Measurements from ENCODE around the gene STARD13.
"Not testable (repeated sequence)": the region's sequence is repeated elsewhere in the genome, so short reads cannot be mapped to it uniquely, and the experiment has no call there.

STARD13 gene

DNA sequence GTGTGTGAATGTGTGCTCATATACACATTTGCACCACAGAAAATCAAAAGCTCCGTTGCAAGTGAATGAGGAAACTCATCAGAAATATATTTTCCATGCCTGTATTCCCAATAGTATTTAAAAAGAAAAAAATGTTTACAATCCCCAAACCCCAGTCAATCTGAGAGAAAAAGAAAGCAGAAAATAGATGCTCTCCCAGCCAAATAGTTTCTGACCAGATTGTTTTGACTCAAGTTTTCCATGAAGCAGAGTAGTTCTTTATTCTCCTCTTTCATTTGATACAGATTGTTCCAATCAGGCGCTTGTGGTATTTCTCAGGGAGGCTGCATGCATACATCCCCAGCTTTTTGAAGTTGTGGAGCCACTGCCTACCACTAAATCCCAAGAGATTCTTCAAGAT is 110.6 kb downstream of the STARD13 start:
- DNase-seq (ENCODE audit: low read depth in 3 of 3) = no peak

DNA sequence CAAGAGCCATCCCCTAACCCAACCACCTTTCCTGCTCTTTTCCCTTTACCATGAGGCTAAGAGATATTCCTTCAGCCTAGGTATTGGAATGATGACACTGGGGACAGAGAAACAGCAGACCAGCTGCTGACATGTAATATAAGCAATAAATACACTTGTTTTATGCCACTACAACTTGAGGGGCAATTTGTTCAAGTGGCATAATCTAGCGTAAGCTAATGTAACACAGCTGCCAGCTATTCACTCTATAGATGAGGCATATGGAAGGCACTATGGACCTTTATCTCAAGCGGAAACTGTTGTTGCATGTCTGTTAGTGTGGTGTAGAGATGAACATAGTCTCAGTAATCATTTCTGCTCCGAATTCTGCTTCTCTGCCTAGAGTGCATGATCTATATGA is 111.1 kb downstream of the STARD13 start:
- DNase-seq (ENCODE audit: low read depth in 3 of 3) = no peak

DNA sequence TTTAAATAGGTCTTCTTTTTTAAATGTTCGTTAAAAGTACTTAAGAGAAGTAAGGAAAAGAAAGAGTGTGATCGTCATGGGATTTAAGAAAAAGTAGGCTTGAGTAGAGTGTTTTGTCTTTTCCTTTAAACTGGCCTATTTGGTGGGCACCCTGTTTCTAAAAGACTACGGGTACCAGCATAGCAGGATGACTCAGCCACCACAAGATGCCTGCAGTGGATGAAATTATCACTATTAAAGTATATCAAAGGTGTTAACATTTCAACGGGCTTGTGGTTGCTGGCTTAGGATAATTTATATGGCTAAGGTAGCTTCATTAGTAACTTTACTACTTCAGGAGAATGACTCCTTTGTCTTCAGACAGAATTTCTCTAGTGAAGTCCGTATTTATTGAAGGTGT is 112.6 kb downstream of the STARD13 start:
- no peak for DNase-seq (ENCODE audit: low read depth in 3 of 3)

DNA sequence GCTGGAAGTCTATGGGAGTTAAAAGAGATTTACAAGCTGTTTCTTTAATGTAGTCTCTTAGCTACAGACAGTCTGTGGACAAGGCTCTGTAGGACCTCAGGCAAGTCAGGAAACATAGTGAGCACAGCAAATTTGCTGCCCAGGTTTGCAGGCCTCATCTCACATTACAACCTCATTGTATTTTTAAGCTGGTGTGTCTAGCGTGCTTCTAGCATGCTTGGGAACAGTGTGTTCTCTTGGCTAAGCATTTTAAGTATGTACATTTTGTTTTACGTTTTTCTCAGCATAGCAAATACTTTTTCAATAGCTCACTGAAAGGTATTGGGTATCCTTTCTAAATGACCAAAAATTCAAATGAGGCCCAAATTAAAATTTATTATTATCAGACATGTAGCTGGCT is 113.2 kb downstream of the STARD13 start:
- no peak for DNase-seq (ENCODE audit: low read depth in 3 of 3)

DNA sequence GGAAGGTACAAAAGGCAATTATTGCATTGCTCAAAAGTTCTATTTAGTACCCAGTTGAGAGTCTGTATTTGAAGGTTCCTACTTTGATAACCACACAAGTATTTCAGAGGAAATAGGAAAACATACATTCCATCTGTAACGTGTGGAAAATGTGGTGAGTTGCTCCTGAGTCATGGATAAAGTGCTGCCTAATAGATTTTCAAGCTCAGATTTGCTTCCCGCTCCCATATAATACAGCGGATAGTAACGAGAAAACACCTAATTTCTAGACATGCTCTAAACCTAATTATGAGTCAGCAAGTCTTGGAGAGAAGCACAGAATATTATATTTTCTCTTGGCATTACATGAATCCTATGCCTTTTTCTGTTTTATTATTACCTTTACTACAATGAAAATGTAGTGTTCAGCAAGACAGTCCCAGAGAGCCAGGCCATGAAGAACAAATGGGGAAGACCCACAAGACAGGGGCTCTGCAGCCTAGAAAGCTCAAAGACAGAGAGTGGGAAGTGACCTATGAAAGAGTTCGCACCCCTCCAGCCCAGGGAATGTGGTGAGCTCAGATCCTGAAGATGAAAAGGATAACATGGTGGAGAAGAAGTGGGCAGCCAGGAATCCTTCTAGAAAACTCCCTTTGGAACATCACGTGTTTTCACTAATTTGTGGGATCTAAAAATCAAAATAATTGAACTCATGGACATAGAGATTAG is 116.1 kb downstream of the STARD13 start:
- no peak for DNase-seq (ENCODE audit: low read depth in 3 of 3)

DNA sequence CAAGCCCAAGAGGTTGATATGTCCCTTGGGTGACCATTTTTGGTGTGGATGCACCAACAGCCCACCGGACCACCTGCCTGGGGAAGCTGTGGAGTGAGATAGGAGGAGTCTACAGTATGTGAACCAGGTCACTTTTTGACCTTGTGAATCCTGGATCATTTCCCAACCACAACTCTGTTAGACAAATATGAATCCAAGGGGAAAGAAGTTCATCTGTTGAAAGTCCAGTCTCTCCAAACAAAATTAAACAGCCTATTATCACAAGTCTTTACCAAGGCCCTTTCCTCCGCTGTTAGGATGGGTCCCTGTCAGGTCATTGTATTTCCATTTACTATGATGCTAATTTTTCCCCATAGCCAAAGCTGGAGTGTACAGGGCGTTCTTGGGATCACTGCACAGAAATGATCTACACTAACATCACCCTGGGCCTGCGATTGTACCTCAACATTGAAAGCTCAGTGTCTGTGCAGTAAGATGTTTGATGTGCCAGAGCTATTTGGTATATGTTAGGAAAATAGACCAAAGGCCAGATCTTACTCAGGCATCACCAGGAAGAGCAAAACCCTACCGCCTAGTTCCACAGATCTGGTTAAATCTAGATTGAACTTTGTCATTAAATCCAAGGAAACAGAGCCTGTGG is 117.1 kb downstream of the STARD13 start:
- no peak for DNase-seq (ENCODE audit: low read depth in 3 of 3)

DNA sequence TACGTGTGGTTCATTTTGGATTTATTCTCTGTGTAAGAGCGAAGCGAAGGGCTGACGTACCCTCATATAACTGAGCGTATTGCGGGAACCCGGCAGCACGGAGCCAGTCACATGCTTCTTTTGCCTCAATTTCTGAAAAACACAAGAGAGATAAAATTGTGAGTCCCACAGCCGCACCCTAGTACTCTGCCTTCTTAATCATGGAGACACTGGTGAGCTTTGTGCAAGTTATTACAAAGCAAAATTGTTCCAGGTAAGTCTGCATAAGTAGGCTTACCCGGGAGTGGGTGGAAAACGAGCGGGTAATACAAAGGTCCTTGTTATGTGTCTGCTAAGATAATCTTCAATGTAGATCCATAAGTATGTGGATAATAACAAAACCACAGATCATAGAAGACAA is 118.1 kb downstream of the STARD13 start:
- no peak for DNase-seq (ENCODE audit: low read depth in 3 of 3)

DNA sequence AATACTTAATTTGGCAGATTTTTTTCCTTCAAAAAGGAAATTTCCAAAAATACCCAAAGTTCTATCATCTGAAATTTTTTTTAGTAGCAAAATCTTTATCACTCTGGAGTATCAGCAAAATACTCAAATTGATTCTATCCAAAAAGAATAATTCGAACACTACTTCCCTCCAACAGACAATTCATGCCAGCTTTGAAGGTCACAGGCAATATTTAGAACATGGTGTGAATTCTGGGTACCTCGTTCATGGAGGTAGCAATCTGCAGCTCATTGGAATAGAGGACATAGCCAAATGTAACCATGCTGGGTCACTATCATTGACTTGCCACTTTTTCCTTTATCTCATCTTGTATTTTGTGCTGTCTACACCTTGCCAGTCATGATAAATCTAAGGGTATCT is 119.8 kb downstream of the STARD13 start:
- no peak for DNase-seq (ENCODE audit: low read depth in 3 of 3)

DNA sequence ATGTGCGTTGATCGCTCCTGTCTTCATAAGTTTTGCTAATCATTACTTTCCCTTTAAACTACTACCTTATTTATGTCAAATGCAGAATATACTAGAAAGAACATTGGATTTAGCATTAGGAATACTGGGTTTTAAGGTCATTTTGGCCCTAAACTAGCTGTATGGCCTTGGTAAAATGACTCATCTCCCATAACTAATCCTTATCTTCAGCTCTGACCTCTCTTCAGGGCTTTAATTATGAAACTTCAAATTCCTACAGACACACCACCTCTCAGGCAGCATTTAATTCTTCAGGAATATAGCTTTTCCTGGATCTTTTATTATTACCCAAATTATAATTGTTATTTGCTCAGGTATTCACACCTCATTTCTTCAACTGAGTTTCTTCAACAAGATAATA is 121.2 kb downstream of the STARD13 start:
- DNase-seq (ENCODE audit: low read depth in 3 of 3) = no peak

DNA sequence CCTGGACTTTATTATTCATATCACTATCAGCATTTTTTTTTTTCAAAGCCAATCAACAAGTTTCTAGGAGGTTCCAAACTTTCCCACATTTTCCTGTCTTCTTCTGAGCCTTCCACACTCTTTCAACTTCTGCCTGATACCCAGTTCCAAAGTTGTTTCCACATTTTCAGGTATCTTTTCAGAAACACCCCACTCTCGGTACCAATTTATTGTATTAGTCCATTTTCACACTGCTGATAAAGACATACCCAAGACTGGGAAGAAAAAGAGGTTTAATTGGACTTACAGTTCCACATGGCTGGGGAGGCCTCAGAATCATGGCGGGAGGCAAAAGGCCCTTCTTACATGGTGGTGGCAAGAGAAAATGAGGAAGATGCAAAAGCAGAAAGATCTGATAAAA is 122.8 kb downstream of the STARD13 start:
- DNase-seq (ENCODE audit: low read depth in 3 of 3) = not testable (repeated sequence)

DNA sequence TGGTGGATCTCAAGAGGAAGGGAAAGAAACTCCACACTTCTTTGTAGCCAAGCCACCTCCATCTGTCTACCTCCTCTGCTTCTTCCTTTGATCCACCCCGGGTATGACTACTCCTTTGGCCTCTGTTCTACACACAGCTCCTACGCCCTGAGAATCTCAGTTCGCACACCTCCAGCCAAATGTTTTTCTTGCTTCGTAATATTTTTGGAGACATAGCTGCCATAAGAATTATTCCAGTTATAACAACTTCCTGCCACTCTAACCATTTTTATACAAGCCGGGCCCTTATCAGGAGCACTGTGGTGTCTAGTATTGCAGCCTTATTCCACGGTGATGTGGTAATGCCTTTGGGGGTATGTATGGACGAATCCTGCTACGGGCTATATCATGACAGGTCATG is 126.7 kb downstream of the STARD13 start:
- DNase-seq (ENCODE audit: low read depth in 3 of 3) = no peak

DNA sequence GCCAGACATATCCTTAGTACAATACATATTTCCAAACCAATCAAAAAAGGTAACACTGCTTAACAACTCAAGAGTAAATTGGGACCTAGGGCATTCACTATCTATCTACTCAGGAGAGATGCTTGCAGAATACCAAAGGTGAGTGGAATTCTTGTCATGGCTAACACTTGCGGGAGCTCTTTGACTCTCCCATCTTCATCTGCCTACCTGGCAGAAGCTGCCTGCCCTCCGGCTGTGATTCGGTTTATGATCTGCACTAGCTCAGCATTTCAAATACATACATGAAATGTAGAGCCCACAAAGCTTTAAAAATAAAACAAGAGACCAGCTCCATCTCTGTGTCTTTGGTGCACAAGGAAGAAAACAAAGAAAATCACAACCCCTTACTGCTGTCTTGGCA is 127.3 kb downstream of the STARD13 start:
- no peak for DNase-seq (ENCODE audit: low read depth in 3 of 3)

DNA sequence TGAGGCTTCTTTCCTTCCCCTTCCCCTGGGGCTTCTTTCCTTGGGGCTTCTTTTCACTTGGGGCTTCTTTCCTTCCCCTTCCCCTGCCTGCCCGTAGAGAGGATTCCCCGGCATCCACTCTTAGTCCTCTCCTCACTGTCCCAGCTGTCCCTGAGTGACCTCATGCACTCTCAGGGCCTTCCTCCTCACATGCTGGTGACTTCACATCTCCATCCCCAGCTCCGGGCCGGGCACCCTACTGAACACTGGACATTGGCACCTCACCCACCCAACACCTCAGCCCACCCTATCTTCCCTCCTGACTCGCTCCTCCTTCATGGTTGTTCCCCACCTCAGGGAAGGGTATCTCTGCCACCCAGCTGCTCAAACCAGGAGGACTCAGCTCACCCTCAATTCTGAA is 130.6 kb downstream of the STARD13 start:
- no peak for DNase-seq (ENCODE audit: low read depth in 3 of 3)

DNA sequence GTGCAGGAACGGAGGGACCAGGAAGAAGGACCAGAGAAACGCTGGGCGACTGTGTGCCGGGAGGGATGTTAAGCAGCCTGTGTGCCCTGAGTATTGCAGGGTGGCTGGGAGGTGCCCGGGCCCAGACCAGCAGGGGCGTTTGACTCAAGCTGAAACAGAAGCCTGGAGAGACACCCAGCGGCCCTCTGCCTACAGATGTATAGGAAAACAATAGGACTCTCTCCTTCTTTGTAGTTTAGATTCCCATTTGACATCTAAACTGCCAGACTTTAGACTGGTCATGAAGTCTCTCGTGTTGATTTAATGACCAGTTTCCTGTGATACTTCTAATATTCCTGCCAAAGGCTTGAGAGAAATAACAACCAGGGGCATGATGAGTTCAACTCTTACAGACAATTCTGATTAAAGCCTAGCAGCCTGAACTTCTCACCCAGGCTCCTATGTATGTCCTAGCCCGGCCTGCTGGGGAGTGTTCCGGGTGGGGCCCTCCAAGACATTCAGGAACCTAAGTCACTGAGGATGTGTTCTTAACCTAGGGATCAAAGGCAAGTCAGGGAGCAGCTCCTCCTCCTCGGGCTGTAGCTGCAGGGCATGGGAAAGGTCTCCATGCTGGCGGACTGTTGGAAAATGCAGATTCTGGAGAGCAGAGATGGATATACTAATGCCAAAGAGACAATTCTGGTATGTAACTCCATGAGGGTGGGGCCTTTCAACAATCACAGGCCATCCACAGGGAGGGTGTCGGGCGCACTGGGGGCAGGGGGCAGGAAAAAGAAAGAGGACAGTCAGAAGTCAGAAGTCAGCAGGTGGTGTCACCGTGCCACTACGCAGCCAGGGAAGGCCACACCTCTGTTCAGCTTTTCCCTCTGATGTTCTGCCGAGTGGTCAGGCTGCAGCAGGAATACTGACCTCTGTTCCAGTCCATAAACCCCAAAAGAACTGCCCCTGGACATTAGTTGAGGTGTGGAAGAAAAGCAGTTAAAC is 131.8 kb downstream of the STARD13 start:
- DNase-seq (ENCODE audit: low read depth in 3 of 3) = no peak

DNA sequence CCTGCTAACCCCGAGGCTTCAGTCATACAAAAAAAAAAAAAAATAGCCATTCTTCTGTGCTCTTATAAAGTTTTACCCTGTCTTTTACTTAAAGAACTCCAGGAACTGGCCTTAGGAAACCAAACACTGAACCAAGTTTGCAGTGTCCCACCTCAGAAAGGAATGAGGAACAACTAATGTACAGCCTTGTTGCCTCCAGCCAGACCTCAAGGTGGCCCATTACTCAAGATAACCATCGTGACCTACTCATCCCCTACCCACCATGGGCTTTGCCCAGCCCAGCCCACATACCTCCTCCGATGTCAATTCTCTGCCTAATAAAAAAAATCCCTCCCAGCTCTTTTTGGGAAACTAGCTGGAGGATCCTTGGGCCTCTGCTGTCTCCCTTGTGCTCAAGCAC is 133.2 kb downstream of the STARD13 start:
- no peak for DNase-seq (ENCODE audit: low read depth in 3 of 3)

DNA sequence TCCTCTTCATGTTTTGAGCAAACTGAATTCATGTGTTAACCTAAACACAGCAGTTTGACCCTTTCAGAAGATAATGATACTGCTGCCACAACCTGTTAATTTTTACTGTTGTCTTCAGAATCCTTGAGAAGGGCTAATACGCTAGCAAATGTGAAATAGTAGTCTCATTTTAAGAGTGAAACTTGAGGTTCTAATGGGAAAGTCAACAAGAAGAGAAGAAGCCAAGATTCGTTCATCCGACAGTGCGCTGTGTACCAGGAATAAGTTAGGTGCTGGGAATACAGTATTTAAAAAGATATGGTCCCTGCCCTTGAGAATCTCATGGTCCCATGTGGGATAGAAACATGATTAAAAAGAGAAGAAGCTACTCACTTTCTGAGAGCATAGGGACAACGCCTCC is 134.9 kb downstream of the STARD13 start:
- no peak for DNase-seq (ENCODE audit: low read depth in 3 of 3)

DNA sequence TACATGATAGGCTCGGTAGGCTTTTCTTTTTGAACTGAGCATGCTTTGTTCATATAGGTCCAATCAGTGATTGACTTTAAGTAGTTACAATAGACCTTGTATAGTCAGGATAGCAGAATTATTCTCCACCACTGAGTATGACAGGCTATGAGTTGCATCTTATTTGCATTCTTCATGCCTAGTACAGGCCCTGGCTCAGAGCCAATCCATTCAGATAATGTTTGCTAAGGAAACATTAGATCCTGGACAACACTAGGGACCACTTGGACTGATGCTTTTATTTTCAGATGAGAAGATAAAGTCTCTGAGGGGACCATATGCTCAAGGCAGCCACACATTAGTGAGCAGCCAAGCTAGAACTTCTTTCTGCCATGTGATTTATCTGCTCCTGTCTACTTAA is 135.4 kb downstream of the STARD13 start:
- DNase-seq (ENCODE audit: low read depth in 3 of 3) = no peak

DNA sequence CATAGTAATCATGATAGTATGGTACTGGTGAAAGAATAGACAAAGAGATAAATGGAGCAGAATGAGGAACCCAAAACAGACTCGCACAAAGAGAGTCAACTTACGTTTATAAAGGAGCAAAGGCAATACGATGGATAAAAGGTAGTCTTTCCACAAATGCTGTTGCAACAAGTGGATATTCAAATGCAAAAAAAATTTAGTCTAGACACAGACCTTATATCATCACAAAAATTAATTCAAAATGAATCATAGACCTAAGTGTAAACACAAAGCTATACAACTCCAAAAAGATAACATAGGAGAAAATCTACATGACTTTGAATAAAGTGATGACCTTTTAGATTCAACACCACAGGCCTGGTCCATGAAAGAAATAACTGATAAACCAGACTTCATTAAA is 137.7 kb downstream of the STARD13 start:
- no peak for DNase-seq (ENCODE audit: low read depth in 3 of 3)

DNA sequence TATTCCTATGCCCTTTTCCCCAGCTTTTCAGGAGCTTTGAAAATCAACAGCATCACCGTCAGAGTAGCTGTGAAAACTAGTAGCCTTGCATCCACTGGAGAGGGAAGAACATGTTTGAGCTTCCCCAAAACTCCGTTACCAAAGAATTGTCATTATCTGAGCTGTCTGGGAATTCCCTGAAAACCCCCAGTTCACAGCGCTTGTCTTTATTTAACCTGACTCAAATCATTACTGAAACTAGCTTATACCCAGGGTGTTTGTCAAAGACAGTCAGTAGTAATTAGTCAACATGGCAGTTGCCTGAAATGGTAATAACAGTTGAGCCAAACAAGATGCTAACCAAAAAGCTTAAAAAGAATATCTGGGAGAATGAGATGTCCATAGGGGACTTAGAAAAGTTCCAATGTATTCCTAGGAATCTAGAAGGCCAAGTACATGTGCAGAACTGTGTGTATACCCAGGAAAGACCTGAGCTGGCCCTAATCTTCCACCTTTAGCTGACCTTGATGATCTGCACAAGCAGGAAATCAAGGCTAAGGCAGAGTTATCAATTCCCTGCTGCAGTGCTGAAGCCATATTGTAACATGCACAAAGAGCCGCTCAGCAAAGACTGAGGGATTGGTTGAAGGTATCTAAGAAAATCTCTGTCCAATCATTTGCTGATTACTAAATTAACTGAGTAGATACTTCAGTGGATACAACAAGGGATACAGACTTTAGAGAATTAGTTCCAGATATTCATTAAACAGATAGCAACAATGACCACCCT is 138.5 kb downstream of the STARD13 start:
- DNase-seq (ENCODE audit: low read depth in 3 of 3) = no peak

DNA sequence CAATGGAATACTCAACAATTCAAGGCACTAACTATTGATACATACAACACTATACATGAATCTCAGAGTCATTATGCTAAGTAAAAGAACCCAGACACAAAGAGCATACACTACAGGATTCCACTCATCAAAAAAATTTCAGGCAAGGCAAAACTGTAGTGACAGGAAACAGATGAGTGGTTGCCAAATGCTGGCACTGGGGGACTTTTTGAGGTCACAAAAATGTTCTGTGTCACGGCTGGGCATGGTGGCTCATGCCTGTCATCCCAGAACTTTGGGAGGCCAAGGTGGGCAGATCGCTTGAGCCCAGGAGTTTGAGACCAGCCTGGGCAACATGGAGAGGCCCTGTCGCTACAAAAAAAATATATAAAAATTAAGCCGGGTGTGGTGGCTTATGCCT is 139.9 kb downstream of the STARD13 start:
- DNase-seq (ENCODE audit: low read depth in 3 of 3) = no peak

DNA sequence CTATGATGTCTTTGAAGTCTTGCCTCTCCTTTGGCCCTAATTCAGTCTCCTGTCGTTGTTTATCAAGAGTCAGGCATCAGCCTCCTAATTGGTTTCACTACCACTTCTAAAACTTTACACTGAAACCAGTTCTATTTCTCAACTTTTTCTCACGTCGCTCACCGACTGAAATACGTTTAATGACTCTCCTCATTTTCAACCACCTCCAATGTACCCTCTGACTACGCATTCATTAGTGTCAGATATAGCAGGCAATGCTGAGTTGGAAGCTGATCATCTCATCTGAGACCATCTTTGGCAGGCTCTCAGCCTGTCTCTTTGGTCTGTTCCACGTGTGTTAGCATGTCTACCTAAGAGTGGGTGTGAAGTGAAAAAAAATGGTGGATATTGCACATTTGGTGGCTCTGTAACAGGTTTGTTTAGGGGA is 141.2 kb downstream of the STARD13 start:
- no peak for DNase-seq (ENCODE audit: low read depth in 3 of 3)

Measured in stimulated activated CD4-positive, alpha-beta T cell treated with anti-CD3 and anti-CD28 coated beads, TNF-alpha, amount 100 ng/mL, for 4 hours (primary cell).